AG08396 (cell line): ENCODE results near the gene RAD17.
"Not testable (repeated sequence)": the region's sequence is repeated elsewhere in the genome, so short reads cannot be mapped to it uniquely, and the experiment has no call there.

Experiments
- DNase-seq: peaks from one replicate; pipeline ENCODE4 v3.0.0; 2012; ENCODE audit warnings: low spot score, mixed read lengths

RAD17 gene, protein sequence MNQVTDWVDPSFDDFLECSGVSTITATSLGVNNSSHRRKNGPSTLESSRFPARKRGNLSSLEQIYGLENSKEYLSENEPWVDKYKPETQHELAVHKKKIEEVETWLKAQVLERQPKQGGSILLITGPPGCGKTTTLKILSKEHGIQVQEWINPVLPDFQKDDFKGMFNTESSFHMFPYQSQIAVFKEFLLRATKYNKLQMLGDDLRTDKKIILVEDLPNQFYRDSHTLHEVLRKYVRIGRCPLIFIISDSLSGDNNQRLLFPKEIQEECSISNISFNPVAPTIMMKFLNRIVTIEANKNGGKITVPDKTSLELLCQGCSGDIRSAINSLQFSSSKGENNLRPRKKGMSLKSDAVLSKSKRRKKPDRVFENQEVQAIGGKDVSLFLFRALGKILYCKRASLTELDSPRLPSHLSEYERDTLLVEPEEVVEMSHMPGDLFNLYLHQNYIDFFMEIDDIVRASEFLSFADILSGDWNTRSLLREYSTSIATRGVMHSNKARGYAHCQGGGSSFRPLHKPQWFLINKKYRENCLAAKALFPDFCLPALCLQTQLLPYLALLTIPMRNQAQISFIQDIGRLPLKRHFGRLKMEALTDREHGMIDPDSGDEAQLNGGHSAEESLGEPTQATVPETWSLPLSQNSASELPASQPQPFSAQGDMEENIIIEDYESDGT

DNA sequence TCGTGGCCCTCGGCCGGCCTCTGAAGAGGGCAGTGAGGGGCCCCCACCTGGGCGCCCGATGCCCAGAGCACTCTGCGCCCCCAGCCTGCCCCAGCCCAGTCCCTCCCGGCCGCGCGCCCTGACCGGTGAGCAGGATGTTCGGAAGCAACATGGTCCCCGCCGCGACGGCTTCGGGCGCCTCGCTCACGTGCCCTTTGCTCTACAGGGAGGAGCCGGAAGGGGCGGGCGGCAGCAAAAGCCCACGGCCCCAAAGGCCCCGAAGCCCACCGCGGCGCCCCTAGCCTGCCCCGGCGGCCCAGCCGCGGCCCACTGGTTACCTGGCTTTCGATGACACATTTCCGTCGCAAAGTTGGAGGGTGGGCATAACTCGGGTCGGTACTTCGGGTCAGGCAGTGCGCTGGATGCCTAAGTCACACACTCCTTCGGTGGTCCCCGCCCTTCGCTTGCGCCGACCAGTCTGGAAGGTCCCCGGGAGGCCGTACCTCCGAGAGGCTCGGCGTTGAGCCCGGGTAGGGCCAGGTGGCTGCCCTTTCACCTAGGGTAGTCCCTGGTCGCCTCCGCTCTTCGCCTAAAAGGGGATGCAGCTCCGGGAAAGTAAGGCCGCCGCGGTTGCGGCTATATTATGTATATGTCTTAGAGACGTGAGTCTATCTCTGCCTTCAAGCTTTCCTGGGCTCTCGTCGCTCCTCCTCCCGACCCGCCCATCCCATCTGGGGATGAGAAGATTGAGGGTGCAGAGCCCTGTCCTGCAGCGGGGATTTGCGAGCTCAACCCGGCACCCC is at the start of gene RAD17, which contains the start of the genes AK6 and TAF9:
Gene RAD17, plus strand, starts transcription at position 479 of the 782 bp plus-strand sequence. CDS start 2,391 bp downstream, outside the sequence.
Gene AK6, minus strand, starts transcription at position 181 of the 782 bp plus-strand sequence. Its CDS starts 30 bp downstream, at position 151.
Gene TAF9, minus strand, starts transcription at position 181 of the 782 bp plus-strand sequence. CDS start 3,783 bp downstream, outside the sequence.
- peak; percentile 93 for DNase-seq

DNA sequence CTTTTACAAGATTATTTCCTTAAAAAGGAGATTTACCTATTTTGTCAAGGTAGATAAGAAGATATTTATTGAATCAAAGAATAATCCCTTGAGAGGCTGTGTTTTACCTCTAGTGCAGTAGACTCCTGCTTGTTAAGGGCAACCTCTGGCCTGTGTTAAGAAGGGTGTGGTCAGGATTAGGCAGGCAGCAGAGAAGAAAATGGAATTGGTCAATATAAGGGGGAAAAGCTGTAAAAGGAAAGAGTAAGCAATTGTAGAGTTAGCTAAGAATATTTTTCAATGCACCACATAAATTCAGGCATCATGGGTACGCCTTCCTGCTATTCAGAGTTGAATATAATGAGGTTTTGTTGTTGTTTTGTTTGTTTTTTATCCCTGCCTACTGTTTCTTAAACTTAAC is 43.3 kb upstream of the RAD17 start:
- no peak for DNase-seq

DNA sequence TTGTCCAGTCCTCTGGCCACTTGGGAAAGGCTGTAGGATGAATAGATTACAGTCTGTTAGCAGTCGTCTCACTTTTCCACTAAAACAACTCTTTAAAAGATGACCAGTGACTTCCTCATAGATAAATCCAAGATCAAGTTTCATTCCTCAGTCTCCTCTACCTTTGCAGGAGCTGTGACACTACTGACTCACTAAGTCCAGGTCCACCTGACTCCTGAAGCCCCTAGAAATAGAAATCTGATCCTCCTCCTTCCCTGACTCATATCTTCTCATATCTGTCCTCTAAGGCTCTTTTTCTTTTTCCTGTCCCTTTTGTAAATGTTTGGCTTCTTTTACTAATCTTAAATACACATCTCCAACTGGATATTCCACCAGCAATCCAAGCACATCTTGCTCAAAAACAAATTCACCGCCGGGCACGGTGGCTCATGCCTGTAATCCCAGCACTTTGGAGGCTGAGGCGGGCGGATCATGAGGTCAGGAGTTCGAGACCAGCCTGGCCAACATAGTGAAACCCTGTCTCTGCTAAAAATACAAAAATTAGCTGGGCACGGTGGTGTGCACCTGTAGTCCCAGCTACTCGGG is 39.6 kb upstream of the RAD17 start:
- no peak for DNase-seq

DNA sequence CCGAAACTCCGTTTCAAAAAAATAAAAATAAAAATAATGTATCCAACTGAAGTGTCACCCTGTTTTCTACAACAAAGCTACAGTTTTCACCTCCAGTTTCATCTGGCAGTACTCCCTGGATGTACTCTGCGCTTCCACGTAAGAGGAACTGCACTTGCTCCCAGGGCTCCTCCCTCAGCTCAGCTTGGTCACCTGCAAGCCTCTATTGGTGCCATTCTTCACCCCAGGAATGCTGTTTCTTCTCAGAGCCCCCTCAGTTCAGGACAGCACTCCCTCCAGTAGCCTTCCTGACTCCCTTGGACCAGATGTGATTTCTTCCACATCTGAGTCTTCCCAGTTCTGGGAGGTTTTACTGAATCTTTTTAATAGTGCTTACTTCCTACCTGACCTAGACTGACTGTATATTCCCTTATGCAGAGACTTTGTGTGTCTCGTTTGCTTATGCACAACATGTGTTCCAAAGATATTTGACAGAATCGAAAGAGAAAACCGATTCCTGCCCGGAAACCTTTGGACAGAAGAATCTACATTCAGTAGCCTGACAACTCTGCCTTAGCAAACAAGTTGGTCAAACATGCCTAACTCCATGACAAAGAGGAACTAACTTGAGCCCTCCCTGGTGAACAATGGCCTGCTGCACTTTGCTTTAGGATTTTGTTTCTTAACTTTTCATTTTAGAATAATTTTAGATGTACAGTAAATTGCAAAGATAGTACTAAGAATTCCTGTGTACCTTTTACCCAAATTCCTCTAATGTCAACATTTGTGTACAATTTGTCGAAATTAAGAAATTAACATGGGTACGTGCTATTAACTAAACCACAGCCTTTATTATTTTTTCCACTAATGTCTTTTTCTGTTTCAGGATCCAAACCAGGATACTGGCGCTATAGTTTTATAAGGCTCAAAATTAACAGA is 37.8 kb upstream of the RAD17 start:
- DNase-seq, result no peak

DNA sequence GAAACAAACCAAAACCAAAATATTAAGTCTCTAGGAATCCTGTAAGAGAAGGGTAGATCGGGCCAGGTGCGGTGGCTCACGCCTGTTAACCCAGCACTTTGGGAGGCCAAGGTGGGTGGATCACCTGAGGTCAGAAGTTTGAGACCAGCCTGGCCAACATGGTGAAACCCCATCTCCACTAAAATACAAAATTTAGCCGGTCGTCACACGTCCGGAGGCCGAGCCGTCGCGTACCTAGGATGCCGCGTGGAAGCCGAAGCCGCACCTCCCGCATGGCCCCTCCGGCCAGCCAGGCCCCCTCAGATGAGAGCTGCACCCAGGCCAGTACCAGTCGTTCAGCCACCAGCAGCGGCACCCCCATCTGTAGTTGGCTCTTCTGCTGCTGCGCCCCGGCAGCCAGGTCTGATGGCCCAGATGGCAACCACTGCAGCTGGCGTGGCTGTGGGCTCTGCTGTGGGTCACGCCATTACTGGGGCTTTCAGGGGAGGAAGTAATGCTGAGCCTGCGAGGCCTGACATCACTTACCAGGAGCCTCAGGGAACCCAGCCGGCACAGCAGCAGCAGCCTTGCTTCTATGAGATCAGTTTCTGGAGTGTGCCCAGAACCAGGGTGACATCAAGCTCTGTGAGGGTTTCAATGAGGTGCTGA is 35.8 kb upstream of the RAD17 start:
- DNase-seq, result not testable (repeated sequence)

DNA sequence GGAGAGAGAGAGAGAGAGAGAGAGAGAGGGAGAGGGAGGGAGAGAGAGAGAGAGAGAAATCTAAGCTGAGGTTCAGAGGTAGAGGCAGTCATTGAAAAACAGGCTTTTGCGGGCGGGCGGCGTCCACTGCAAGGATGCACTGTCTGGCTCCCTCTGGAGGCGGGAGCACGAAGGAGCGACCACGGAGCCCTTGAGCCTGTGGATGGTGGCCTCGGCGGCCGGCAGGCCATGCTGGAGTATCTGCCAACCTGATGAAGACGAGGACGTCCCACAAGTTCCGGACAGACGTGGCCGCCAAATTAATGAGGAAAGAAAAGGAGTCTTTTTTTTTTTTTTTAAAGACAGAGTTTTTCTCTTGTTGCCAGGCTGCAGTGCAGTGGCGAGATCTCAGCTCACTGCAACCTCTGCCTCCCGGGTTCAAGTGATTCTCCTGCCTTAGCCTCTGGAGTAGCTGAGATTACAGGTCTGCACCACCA is 34.8 kb upstream of the RAD17 start:
- peak; percentile 83 for DNase-seq

DNA sequence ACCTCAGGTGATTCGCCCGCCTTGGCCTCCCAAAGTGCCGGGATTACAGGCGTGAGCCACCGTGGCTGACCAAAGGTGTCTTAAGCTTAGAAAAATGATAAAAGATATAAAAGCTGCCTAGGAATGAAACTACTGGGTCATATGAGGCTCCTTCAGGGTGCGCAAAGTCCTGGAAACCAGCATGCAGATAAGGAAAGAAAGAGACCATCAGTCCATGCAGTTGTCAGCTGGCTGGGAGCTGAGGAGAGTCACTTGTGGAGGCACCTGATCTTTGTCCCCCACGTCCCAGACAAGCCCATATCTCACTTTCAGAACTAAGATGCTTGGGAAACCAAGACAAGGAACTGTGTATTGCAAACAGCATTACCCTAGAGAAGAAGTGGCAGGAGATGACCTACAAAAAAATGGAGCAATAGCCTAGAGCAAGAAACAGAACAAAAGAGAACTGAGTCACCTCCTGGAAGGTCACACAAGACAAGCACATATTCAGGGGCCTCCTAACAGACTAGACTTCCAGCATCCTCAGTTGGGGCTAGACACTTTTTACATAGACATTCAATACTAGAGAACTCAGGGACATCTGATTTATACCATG is 34.2 kb upstream of the RAD17 start:
- no peak for DNase-seq

DNA sequence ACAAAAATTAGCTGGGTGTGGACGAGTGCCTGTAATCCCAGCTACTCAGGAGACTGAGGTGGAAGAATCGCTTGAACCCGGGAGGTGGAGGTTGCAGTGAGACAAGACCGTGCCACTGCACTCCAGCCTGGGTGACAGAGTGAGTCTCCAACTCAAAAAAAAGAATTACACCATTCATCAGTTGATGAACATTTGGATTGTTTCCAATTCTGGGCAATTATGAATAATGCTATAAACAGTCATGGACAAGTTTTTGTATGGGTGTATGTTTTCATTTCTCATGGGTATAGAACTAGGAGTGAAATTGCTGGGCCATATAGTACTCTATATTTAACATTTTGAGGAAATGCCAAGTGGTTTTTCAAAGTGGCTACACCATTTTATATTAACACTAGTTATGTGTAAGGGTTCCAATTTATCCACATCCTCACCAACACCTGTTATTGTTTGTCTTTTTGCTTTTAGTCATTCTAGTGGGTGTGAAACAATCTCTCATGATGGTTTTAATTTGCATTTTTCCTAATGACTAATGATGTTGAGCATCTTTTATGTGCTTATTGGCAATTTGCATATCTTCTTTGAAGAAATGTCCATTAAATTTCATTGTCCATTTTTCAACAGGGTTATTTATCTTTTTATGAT is 28.0 kb upstream of the RAD17 start:
- no peak for DNase-seq

DNA sequence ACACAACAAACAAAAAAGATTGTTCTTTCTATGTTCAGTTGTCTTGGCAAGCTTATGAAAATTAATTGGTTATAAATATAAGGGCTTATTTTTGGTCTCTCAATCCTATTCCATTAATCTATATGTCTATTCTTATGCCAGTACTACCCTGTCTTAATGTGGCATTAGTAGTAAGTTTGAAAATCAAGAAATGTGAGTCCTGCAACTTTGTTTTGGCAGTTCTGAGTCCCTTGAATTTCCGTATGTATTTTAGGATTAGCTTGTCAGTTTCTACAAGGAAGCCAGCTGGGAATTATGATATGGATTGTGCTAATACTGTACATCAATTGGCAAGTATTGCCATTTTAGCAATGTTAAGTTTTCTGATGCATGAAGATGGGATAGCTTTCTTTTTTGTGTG is 26.5 kb upstream of the RAD17 start:
- DNase-seq, result no peak

DNA sequence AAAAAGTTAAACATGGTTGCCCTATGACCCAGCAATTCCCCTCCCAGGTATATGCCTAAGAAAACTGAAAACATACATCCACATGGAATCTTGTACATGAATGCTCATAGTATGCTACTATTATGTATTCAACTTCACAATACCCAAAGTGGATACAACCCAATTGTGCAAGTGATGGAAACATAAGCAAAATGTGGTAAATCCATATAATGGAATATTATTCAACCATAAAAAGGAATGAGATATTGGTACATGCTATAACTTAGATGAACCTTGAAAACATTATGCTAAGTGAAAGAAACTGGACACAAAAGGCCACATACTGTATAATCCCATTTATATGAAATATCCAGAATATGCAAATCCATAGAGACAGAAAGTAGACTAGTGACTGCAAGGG is 19.0 kb upstream of the RAD17 start:
- DNase-seq, result no peak

DNA sequence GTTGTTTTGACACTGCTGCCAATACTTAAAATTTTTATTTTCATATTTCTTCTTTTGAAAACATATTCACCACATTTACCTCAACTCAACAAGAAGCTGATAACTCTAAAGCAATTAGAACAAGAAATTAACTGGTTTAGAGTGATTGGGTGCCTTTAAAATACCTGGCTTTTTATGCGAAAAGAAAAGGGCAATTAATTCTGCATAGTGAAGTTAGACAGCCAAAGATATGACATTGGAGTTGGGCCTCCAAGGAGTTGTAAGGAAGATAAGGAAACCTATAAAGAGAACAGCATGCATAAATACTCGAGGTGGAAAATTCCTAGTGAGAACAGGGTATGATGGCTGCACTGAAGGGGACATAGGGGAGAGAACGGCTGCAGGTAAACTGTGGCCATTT is 9.9 kb upstream of the RAD17 start:
- DNase-seq, result no peak

DNA sequence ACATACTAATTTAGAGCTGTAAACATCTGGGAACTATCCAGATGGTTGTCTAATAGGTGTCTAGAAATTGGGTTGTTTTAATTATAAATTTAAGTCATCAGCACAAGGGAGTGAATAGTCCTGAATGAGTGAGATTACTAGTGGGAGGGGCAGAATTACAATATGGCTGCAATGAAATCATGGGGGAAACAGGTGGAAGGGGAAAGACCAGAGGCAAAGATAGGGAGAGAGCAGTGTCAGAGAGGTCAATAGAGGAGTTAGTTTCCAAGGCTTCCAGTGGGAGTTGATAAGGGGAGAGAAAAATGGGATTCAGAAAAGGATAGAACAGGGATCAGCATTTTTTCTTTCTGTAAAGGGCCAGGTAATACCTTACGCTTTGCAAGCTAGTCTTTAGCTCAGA is 9.2 kb upstream of the RAD17 start:
- no peak for DNase-seq

DNA sequence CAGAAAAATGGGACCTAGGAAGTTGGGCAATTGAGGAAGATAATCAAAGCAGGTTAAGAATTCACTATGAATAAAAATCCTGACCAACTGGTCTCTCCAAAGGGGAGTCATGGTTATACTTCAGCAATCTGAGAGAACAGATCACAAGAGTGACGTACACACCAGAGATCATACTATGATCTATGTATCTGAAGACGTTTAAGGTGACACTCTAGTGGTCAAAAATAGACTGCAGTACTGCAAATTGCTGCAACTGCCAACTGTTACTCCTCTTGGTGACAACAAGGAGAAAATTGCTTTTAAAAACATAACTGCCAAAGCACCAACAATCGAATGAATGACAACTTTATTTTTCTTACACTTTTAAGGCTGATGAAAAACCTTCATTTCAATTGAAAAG is 5.2 kb upstream of the RAD17 start:
- DNase-seq, result peak; percentile 19

DNA sequence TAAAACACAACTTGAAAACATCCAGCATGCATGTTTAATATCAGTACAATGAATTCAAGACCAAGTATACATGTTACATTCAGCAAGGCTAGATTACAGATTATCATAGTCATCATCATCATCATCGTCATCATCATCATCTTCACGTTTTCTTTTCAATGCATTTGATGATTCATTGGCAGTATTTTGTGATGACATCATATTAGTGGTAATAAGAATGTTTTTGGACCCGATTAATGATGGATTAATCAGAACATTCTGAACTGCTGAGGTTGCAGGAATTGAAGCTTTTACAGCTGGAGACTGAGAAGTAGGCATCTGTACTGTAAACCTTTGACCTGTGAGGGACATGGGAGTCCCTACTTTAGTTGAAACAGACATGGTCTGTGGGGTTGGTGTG is 4.8 kb upstream of the RAD17 start:
- no peak for DNase-seq

DNA sequence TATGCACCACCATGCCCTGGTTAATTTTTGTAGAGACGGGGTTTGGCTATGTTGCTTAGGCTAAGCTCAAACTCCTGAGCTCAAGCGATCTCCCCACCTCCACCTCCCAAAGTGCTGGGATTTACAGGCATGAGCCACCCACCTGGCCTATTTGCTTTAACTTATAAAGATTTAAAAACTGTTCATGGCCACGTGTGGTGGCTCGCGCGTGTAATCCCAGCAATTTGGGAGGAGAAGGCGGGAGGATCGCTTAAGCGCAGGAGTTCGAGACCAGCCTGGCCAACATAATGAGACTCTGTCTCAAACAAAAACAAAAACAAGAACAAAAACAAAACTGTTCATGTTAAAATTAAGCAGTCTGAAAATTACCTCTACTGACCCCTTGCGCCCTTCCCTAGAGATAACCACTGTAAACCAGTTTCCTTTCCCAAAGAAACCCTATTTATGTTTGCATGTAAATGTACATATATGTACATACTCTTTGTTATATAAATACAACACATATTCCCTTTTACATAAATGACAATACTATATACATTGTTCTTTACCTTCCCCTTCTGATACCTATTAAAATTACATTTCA is 1.8 kb upstream of the RAD17 start:
- DNase-seq, result no peak

DNA sequence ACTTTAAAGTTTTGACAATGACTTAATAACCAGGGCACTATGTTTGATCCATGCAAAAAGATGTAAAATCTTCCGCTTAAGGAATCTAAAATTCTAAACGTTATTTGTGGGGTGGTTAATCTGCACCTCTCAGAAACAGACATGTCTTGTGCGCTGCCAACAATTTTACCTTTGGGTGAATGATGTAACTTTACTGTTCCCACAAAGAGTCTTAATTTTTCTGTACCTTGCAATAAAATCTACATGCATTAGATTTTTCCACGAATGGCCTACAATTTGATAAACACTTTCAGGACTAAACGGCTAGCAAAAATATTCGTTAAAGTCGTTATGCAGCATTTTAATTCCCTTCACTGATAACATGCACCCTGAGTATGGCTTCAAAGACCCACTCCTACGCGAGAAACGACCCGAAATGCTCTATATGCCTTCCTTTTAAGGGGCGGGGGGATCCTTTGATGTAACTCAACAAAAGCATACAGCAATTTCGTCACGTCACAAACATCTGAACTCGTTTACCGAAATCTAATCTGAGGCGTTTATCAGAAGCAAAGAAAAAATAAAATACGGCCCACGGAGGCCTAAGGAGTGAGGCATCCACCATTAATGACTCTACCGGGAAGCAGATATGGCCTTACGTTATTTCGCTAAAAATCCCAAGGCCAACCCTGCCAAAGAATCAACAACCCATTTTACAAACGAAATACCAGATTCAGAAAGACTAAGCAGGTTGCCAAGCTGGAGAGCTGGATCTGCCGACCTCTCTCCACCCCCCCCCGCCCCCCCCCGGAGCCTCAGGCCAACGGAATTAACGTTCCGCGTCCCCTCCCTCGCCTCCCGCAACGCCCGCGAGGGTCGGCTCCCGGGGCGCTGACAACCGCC is 919 bp upstream of the RAD17 start:
- DNase-seq, result no peak

DNA sequence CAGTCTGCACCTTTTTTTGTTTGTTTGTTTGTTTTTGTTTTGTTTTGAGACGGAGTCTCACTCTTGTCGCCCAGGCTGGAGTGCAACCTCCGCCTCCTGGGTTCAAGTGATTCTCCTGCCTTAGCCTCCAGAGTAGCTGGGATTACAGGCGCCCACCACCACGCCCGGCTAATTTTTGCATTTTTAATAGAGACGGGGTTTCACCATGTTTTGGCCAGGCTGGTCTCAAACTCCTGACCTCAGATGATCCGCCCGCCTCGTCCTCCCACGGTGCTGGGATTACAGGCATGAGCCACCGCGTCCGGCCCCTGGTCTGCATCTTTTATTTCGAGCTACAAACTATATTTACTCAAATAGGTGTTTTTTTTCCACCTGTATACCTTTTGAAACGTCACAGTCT is 717 bp downstream of the RAD17 start:
- DNase-seq, result not testable (repeated sequence)

DNA sequence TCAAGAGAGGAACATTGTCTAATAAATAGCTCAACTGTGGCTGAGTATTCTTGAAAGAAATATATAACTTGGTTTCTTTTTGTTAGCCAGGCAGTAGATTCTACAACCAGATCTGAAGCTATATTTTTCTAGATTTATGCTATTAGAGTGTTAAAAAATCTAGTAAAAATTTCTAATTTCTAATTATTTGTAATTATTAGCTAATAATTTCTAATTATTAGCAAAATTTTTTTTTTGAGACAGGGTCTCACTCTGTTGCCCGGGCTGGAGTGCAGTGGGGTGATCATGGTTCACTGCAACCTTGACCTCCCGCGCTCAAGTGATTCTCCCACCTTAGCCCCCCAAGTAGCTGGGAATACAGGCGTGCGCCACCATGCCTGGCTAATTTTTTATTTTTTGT is 2.8 kb downstream of the RAD17 start:
- DNase-seq, result no peak
